ENCODE measurements around the gene CTH.
"Not testable (repeated sequence)": the region's sequence is repeated elsewhere in the genome, so short reads cannot be mapped to it uniquely, and the experiment has no call there.

The CTH gene

DNA sequence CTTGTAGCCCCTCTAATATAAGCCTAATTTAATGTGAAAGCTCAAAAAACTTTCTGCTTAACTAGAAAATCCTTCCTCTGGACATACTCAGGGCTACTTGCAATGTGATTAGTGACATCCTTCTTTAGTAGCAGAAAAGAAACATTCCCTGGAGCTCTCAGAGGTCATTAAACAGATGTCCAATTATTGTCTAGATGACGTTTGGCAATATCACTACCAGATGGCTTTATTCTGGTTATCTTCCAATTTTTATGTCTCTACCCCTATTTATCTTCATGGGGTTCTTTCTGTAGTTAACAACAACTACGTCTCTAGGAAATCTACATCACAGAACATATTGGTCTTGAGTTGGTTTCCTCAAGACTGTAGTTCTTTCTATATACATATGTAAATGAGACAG lies 44.2 kb downstream of the CTH start:
- no peak for DNase-seq (ENCODE audit: low spot score)

DNA sequence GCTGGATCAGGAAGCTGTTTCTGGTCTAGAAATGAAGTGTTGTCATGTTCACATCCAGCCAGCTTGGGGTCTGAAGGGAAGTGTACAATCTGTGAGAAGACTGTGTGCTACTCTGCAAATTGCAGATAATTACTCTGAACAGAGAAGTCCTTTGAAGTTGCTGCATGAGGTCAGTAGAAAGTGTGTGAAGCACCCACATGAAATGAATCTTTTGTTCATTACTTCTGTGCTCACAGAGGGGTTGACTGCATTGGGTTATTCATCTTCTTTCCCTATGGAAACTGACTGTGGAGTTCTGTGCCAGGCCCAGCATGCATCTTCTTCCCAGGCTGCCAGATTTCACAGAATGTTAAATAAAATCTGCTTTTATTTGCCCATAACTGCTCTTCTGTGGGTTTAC lies 47.1 kb downstream of the CTH start:
- no peak for DNase-seq (ENCODE audit: low spot score)

DNA sequence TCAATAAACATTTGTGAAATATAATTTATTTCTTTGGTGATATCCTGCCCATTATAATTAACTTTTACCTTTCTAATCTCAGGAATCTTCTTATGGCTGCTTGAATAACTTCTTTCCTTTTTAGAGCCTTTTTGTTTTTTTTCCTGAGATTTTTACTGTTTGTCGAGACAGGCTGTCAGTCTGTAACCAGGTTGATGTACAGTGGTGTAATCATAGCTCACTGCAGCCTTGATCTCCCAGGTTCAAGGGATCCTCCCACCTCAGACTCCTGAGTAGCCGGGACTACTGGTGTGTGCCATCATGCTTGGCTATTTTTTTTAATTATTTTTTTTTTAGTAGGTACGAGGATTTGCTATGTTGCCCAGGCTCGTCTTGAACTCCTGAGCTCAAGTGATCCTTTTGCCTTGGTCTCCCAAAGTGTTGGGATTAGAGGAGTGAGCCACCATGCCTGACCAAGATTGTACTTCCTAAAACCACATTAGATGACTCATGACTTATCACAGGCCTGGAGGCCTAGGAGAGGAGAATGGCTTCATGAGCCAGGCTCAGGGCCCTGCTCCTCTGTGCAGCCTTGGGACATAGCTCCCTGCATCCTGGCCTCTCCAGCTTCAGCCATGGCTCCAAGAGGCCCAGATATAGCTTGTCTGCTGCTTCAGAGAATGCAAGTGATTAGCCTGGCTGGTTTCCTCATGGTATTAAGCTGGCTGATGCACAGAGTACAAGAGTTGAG lies 48.6 kb downstream of the CTH start:
- DNase-seq (ENCODE audit: low spot score): no peak

DNA sequence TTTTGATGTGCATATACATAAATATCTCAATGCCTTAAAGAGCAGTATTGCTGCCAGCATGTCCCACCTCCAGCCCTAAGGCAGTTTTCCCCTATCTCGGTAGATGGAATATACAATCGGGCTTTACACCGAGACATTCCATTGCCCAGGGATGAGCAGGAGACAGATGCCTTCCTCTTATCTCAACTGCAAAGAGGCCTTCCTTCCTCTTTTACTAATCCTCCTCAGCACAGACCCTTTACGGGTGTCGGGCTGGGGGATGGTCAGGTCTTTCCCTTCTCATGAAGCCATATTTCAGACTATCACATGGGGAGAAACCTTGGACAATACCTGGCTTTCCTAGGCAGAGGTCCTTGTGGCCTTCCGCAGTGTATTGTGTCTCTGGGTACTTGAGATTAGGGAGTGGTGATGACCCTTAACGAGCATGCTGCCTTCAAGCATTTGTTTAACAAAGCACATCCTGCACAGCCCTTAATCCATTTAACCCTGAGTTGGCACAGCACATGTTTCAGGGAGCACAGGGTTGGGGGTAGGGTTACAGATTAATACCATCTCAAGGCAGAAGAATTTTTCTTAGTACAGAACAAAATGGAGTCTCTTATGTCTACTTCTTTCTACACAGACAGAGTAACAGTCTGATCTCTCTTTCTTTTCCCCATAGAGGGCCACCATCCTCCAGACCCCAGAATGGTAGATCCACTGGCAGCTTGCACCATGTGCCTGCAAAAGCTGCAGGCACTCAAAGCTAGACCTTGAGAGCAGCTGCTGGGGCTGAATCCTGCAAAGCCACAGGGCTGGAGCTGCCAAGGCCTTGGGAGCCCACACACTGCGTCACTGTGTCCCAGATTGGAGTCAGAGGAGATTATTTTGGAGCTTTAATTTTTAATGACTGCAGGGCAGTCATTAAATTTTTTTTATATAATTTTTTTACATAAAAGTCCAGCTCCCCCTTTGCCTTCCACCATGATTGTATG lies 50.0 kb downstream of the CTH start:
- not testable (repeated sequence) for DNase-seq (ENCODE audit: low spot score)

DNA sequence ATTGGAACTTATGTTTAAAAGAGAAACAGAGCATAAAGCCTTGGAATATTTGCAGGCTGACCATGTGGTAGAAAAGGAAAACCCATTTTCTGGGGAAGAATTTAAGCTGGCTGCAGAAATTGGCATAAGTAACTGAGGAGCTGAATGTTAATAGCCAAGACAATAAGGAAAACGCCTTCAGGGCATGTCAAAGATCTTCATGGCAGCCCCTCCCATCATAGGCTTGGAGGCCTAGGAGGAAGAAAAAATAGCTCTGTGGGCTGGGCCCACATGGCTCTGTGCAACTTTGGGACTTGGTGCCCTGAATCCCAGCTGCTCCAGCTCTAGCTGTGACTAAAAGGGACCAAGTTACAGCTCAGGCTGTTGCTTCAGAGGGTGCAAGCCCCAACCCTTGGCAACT lies 51.5 kb downstream of the CTH start:
- no peak for DNase-seq (ENCODE audit: low spot score)

DNA sequence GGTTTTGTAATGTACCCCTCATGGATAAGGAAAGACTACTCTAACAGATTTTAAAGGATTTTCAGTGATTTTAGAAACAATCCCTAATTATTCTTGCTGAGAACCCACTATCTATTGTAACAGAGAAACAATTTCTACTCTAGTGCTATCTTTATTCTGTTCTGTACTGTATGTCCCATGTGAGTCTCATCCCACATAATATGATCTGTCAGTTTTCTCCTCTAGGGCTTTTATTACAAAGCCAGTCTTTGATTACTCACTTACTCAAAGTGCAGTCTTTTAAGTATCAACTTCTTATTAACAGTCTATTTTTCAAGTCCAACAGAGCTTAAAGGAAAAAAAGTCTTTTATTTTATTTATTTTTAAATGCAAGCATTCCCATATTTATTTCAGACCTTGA lies 54.8 kb downstream of the CTH start:
- no peak for DNase-seq (ENCODE audit: low spot score)

DNA sequence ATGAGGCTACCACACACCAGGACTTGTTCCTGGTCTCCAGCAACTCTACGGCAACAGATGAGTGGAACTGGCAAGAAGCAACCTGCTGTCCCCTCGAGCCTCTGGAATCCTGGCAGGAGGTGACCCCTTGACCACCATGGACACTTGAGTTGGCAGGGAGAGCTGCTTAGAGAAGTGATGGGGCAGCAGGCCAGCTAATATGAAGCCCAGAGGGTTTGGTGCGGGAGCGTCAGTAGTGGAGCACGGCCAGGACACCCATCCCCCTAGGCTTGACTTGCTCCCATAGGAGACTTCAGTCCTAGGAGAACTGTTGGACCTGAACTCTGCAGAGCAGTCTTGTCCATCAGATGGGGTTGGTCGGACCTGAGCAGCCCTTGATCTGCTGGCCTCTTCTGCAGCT lies 56.5 kb downstream of the CTH start:
- no peak for DNase-seq (ENCODE audit: low spot score)

DNA sequence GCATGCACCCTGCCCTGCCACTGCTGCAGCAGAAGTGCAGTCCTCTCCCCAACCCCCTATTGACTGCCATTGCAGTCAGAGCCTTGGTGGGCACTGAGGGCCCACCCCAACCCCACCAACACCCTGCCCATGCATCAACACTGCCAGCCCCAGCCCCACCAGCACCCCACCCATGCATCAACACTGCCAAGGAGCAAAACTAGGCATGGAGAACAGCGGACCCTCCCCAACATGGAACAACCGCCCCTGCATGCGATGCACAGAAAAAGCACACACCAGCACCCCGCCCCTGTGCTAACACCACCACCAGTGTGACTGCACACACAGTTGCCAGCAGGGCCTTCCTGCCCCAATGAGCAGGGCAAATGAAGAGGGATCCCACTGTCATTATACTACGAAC lies 57.1 kb downstream of the CTH start:
- no peak for DNase-seq (ENCODE audit: low spot score)

DNA sequence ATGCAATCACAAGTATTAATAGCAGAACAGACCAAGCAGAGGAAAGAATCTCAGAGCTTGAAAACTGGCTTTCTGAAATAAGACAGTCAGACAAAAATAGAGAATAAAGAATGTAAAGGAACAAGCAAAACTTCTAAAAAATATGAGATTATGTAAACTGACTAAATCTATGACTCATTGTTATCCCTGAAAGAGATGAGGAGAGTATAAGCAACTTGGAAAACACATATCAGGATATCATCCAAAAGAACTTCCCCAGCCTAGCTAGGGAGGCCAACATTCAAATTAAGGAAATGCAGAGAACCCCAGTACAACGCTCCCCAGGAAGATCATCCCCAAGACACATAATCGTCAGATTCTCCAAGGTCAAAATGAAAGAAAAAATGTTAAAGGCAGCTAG lies 58.1 kb downstream of the CTH start:
- not testable (repeated sequence) for DNase-seq (ENCODE audit: low spot score)

DNA sequence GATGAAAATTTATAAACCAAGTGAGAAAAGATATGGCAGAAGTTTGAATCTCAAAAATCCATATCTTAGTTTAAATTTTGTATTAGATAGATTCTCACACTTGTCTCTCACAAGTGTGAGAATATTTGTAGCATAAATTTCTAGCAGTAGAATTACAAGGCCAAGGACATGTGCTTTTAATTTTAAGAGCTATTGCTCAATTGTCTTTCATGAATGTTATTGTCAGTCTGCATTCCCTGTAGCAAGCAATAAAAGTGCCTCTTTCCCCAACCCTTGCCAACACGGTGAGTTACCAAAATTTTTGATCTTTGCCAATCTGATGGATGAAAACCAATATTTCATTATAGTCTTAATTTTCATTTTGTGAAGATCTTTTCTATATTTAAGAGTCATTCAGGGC lies 64.0 kb downstream of the CTH start:
- DNase-seq (ENCODE audit: low spot score): no peak

DNA sequence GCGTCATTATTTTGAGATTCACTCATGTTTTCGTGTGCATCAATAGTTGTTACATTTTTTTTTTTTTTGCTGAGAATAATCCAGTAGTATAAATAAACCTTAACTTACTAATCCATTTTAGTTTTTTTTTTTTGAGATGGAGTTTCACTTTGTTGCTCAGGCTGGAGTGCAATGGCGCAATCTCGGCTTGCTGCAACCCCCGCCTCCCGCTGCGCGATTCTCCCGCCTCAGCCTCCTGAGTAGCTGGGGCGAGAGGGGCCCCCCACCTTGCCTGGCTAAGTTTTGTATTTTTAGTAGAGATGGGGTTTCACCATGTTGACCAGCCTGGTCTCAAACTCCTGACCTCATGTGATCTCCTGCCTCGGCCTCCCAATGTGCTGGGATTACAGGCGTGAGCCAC lies 66.0 kb downstream of the CTH start:
- DNase-seq (ENCODE audit: low spot score): no peak

DNA sequence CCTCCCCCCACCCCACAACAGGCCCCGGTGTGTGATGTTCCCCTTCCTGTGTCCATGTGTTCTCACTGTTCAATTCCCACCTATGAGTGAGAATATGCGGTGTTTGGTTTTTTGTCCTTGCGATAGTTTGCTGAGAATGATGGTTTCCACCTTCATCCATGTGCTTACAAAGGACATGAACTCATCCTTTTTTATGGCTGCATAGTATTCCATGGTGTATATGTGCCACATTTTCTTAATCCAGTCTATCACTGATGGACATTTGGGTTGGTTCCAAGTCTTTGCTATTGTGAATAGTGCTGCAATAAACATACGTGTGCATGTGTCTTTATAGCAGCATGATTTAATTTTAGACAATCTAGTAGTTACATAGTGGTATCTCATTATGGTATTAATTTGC lies 66.8 kb downstream of the CTH start:
- DNase-seq (ENCODE audit: low spot score): not testable (repeated sequence)

DNA sequence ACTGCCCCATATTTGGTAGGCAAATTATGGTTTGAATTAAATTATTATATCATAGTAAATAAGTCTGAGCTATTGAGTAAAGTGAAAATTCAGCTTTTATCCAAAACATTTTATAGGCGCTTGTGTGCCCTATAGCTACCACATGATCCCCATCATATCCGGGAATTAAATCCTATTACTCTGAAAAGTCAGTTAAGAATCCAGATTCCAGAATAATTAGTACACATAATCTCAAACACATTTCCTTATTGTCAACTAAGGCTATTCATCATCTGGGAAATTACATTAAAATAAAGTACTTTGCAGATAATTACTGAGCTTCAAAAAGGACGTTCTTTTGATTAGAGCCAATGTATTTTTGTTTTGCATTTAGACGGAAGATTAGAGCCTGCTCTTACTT lies 72.3 kb downstream of the CTH start:
- DNase-seq (ENCODE audit: low spot score): no peak

DNA sequence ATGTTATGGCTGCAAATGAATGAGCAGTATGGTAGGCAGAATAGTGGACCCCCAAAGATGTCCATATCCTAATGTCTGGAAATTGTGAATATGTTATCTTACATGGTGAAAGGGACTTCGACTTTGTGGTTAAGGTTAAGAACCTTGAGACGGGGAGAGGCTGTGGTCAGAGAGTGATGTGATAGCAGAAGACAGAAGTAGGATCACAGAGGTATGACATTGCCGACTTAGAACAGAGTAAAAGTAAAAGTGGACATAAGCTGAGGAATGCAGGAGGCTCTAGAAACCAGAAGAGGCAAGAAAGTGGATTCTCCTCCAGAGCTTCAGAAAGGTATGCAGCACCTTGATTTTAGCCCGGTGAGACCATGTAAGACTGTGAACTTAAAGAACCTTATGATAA lies 74.6 kb downstream of the CTH start:
- no peak for DNase-seq (ENCODE audit: low spot score)

DNA sequence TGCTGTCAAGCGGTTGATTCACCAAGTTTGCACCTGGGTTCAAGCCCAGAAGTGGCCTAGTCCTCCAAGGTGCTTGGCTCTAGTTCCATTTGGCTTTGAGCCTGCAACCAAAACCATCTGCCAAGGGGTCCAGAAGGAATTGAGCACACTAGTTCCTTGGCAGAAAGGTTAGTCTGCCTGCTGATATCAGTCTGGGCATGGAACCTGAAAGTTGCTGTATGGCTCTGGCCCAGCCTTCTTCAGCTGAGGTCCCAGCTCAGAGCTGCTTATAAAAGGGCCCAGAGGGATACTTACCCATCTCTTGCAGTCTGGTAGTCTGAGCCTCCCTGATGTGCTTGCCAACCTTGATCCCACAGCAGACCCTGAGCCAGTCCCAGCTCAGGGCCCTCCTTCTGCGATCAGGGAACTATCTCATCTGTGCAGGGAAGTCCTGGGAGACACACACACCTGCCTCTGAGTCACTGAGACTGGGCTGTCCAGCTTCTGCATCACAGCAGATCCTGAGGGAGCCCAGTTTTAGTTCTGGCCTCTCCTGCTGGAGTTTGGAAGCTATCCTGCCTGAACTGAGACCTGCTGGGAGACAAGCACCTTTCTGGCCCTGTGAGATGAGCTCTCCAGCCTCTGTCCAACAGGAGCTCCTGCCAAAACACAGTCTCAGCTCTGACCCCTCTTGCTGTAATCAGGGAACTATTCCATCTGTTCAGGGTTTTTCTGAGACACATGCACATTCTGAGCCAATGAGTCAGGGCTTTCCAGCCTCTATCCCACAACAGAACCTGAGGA lies 75.8 kb downstream of the CTH start:
- no peak for DNase-seq (ENCODE audit: low spot score)

DNA sequence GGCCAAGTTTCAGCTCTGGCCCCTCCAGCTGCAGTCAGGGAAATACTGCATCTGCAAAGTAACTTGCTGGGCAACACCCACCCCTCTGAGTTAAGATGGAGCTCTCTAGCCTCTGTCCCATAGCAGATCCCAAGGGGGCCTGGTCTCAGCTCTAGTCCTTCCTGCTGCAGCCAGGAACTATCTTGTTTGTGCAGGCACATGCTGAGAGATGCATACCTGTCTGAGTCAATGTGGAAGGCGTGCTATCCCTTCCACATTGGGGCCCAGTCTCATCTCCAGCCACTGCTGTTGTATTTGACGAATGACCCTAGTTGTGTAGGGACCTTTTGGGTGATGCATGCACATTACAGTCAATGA lies 76.4 kb downstream of the CTH start:
- DNase-seq (ENCODE audit: low spot score): no peak

DNA sequence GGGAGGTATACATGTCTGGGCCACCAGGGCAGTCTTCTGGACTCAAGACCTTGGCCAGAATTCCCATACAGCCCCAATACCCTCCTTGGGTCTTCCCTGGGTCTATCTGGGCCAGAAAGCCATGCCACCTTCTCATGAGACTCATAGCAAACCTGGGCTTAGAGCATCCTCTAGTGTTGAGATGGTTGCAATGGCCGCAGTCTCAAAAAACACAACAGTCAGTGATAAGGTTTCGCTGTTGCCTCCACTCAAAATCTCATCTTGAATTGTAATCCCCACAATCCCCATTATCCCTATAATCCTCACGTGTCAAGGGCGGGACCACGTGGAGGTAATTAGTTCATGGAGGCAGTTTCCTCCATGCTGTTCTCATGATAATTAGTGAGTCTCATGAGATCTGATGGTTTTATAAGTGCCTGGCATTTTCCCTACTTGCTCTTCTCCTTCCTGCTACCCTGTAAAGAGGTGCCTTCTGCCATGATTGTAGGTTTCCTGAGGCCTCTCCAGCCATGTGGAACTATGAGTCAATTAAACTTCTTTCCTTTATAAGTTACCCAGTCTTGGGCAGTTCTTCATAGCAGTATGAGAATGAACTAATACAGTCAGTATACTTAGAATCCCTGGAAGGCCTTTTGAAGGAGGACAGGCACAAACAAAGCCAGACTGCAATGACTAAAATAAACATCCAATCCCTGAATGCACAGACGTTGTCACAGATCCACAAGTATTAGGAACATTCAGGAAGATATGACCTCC lies 77.0 kb downstream of the CTH start:
- peak; percentile 19 for DNase-seq (ENCODE audit: low spot score)

All from LoVo (cell line).